GM12878 (cell line): ENCODE measurements around the gene PI16. TPM values are rescaled to one million over a fixed set of nuclear protein-coding genes. Genes with fewer than 3 reads are reported as not detected.

ENCODE experiments used
- ATAC-seq: fragments of 200-7000 bp; cut with Tn5 transposase; 3 replicates; pipeline ENCODE4 v1.9.1; 2020; ENCODE audit warnings: mild to moderate bottlenecking, moderate library complexity
- BruUV-seq: library from RNA; stranded (reverse); fragments of 400-500 nt; replicated peaks from 2 replicates; lab custom pipeline; 2021; lab: Mats Ljungman, UMichigan
- CTCF ChIA-PET: fragments of 300-600 bp; sonication (Branson Sonifier 250); formaldehyde crosslinking; extraction: SDS; loops from one replicate; lab custom pipeline; 2021; ENCODE audit warnings: inconsistent platforms; lab: Yijun Ruan, JAX
- POLR2A ChIA-PET: fragments of 350-600 bp; formaldehyde crosslinking; extraction: SDS; loops from one replicate; lab custom pipeline; 2021; ENCODE audit warnings: inconsistent platforms; lab: Charles Lee
- RAD21 ChIA-PET: fragments of 300-600 bp; sonication (Branson Sonifier 250); formaldehyde crosslinking; loops from one replicate; lab custom pipeline; 2023; ENCODE audit warnings: antibody characterized with exemption; ENCODE audit not compliant: unreplicated experiment; lab: Charles Lee
- SMC1A ChIA-PET: fragments of 300-600 bp; sonication (Branson Sonifier 250); formaldehyde crosslinking; loops from one replicate; lab custom pipeline; 2023; ENCODE audit not compliant: unreplicated experiment, uncharacterized antibody; lab: Charles Lee
- DNase-seq: peaks from one replicate; pipeline ENCODE4 v3.0.0-alpha.2; 2011; ENCODE audit warnings: low read depth, low spot score
- FAIRE-seq: peaks from 3 replicates; lab custom pipeline; 2011; peaks lifted over from hg19 to GRCh38; lab: Jason Lieb, UNC
- H2AFZ ChIP-seq: 2 replicates; pipeline ENCODE4 v1.6.0; 2011; ENCODE audit warnings: low read depth, low read length, control low read depth; ENCODE audit not compliant: control insufficient read depth
- H3K27ac ChIP-seq: 2 replicates; pipeline ENCODE4 v1.5.1; 2011; ENCODE audit warnings: control low read depth; ENCODE audit not compliant: control insufficient read depth, insufficient read depth
- H3K27me3 ChIP-seq, 2 experiments: replicated peaks in 1 of 2; 2 replicates each; pipeline versions ENCODE4 v1.6.0 to v1.6.1; 2011; ENCODE audit warnings: low read length in 1 of 2; ENCODE audit not compliant: control insufficient read depth in 2 of 2, insufficient read depth in 2 of 2
- H3K36me3 ChIP-seq, 2 experiments: 2 replicates each; pipeline ENCODE4 v1.5.1; 2011; ENCODE audit warnings: low read length in 1 of 2; ENCODE audit not compliant: control insufficient read depth in 2 of 2, insufficient read depth in 2 of 2
- H3K4me1 ChIP-seq: 2 replicates; pipeline ENCODE4 v1.6.1; 2011; ENCODE audit warnings: mild to moderate bottlenecking, low read length, moderate library complexity, mixed read lengths; ENCODE audit not compliant: control insufficient read depth, insufficient read depth
- H3K4me2 ChIP-seq: 2 replicates; pipeline ENCODE4 v1.6.0; 2011; ENCODE audit warnings: control low read depth; ENCODE audit not compliant: control insufficient read depth, insufficient read depth
- H3K4me3 ChIP-seq: fragments of 200-600 bp; sonication (generic); 2 replicates; pipeline ENCODE4 v1.5.1; 2016
- H3K79me2 ChIP-seq: 2 replicates; pipeline ENCODE4 v1.6.0; 2011; ENCODE audit warnings: low read length; ENCODE audit not compliant: control insufficient read depth, insufficient read depth
- H3K9ac ChIP-seq: 2 replicates; pipeline ENCODE4 v1.8.0; 2011; ENCODE audit warnings: low read length, control low read depth, mixed read lengths; ENCODE audit not compliant: control insufficient read depth, insufficient read depth
- H3K9me3 ChIP-seq: replicated peaks from 3 replicates; pipeline ENCODE4 v1.5.1; 2011; ENCODE audit warnings: mild to moderate bottlenecking, low read length; ENCODE audit not compliant: control insufficient read depth, insufficient read depth
- H4K20me1 ChIP-seq: 2 replicates; pipeline ENCODE4 v1.6.0; 2011; ENCODE audit not compliant: control insufficient read depth, insufficient read depth
- IRF5 ChIP-seq: fragments of 450-650 bp; IDR thresholded peaks from 2 replicates; pipeline ENCODE4 v1.6.1; 2017; ENCODE audit warnings: borderline replicate concordance
- MEF2A ChIP-seq: IDR thresholded peaks from 2 replicates; pipeline ENCODE4 v1.6.1; 2011; ENCODE audit warnings: low read depth, mild to moderate bottlenecking, low read length, moderate library complexity; ENCODE audit not compliant: insufficient read depth
- NR2F1 ChIP-seq: fragments of 450-650 bp; conservative IDR thresholded peaks from 2 replicates; pipeline ENCODE4 v1.6.1; 2017; ENCODE audit warnings: mild to moderate bottlenecking
- NRF1 ChIP-seq: conservative IDR thresholded peaks from 2 replicates; pipeline ENCODE4 v1.6.1; 2011; ENCODE audit warnings: mild to moderate bottlenecking, low read depth, low read length, improper control_type of control experiment
- PAX8 ChIP-seq: fragments of 450-650 bp; IDR thresholded peaks from 2 replicates; pipeline ENCODE4 v1.6.1; 2017; ENCODE audit warnings: mild to moderate bottlenecking, moderate library complexity
- PRDM15 ChIP-seq: fragments of 450-650 bp; formaldehyde crosslinking; IDR thresholded peaks from 2 replicates; pipeline ENCODE4 v1.4.0; 2020; ENCODE audit warnings: mild to moderate bottlenecking, moderate library complexity
- RELA ChIP-seq: fragments of 450-650 bp; IDR thresholded peaks from 2 replicates; pipeline ENCODE4 v1.8.0; 2014; ENCODE audit warnings: borderline replicate concordance; ENCODE audit not compliant: partially characterized antibody
- SUZ12 ChIP-seq: fragments of 200-600 bp; sonication (generic); IDR thresholded peaks from one replicate; pipeline ENCODE4 v1.6.1; 2018; ENCODE audit warnings: antibody characterized with exemption, mild to moderate bottlenecking; ENCODE audit not compliant: unreplicated experiment
- TARDBP ChIP-seq: IDR thresholded peaks from 2 replicates; pipeline ENCODE4 v1.6.1; 2016; ENCODE audit warnings: borderline replicate concordance
- ZBED1 ChIP-seq: IDR thresholded peaks from 2 replicates; pipeline ENCODE4 v1.6.1; 2016; ENCODE audit warnings: borderline replicate concordance
- ZBTB11 ChIP-seq: fragments of 450-650 bp; formaldehyde crosslinking; IDR thresholded peaks from 2 replicates; pipeline ENCODE4 v1.5.0; 2022; ENCODE audit warnings: mild to moderate bottlenecking, missing genetic modification characterization
- ZNF207 ChIP-seq: fragments of 450-650 bp; IDR thresholded peaks from 2 replicates; pipeline ENCODE4 v1.6.1; 2014; ENCODE audit warnings: antibody characterized with exemption, mild to moderate bottlenecking, borderline replicate concordance
- ZNF217 ChIP-seq: fragments of 450-650 bp; IDR thresholded peaks from 2 replicates; pipeline ENCODE4 v1.6.1; 2017; ENCODE audit warnings: antibody characterized with exemption, mild to moderate bottlenecking
- WGBS: methylation state at CpG from one replicate; pipeline ENCODE4 v1.1.6; 2016; ENCODE audit warnings: low lambda C conversion rate; ENCODE audit not compliant: insufficient replicate concordance, insufficient coverage; ENCODE audit errors: missing lambda C conversion rate; 5-methylcytosine and 5-hydroxymethylcytosine counted together
- in situ Hi-C: fragments of 300-500 bp; cut with MboI; formaldehyde crosslinking; loops from 9 replicates; pipeline ENCODE4 v1.14.3; 2018; ENCODE audit warnings: mixed read lengths
- intact Hi-C: fragments of 100-400 bp; cut with micrococcal nuclease; formaldehyde crosslinking; loops from one replicate; pipeline ENCODE4 v1.14.2; 2022; ENCODE audit not compliant: unreplicated experiment
- polyA plus RNA-seq, 11 experiments: library from polyadenylated mRNA; depleted of rRNA in 4 of 11; unstranded in 6 of 11; stranded (reverse) in 5 of 11; fragments of >200 nt; fragmentation: Nextera tagmentation in 4 of 11; fragmentation: Illumina TruSeq in 1 of 11; extraction: Ambion mirVana in 4 of 11; extraction: Trizol in 1 of 11; gene quantifications; 1 replicate in 1 of 11; 2 replicates in 10 of 11; pipeline versions ENCODE4 v1.2.1 to v1.2.3, GENCODE V29; 2011 to 2016; ENCODE audit warnings: inconsistent platforms in 2 of 11, missing spikeins in 2 of 11, low read depth in 1 of 11
- total RNA-seq, 4 experiments: library from RNA; depleted of rRNA in 3 of 4; stranded (reverse); fragments of >200 nt in 3 of 4; fragmentation: Illumina TruSeq in 1 of 4; extraction: Trizol in 1 of 4; gene quantifications; 2 replicates each; pipeline versions ENCODE4 v1.2.1 to v1.2.3, GENCODE V29; 2013 to 2021

PI16 gene
- total and polyA plus RNA-seq, 10 of the 15 experiments (the other 5 are each of a cell fraction or from before 2014, with no cell fraction given): 0.08 to 0.12 TPM; not detected in 8

GRCh38 chr6:36999751-37000125 lies 45.2 kb downstream of the PI16 start:
- BruUV-seq: no TSS peak
- WGBS: 39% methylated on average over 4 of the region's 4 CpGs
- no peak overlapping the region for H3K4me3 ChIP-seq
- DNase-seq: no peak
- POLR2A ChIA-PET: interaction anchor here (0.6 to 1.0 kb wide), 2 partner anchors 8 to 9 kb away, joined by 4 to 5 read pairs; no protein-coding TSS in a partner anchor
- no peak overlapping the region for H3K27ac ChIP-seq
- no peak overlapping the region for H3K9ac ChIP-seq
- FAIRE-seq: no peak
- no peak for ATAC-seq
- TF ChIP-seq NR2F1 (no peak), PAX8 (no peak), ZNF207 (no peak), IRF5 (no peak), PRDM15 (CRISPR knock-in tag) (no peak), SUZ12 (no peak), NRF1 (no peak), ZNF217 (no peak), RELA (no peak), ZBTB11 (no peak), ZBED1 (no peak), TARDBP (no peak), MEF2A (no peak)
- TF ChIP-seq, all 136 proteins: peak for 0
- in situ Hi-C loops (no loop called here), intact Hi-C loops (no loop called here)
- no peaks in the 10 kb centered on the region for H4K20me1 ChIP-seq
- H3K4me1 ChIP-seq: peaks cover 10% of the 10 kb centered on the region
- H3K27me3 ChIP-seq: no peaks in the 10 kb centered on the region
- CTCF ChIA-PET: no interaction called here
- H3K79me2 ChIP-seq: no peaks in the 10 kb centered on the region
- no peaks in the 10 kb centered on the region for H3K9me3 ChIP-seq
- RAD21 ChIA-PET: no interaction called here
- no peak overlapping the region for H3K4me2 ChIP-seq
- H2AFZ ChIP-seq: no peak overlapping the region
- H3K36me3 ChIP-seq: no peaks in the 10 kb centered on the region
- SMC1A ChIA-PET: interaction anchor here (0.7 kb wide), 1 partner anchor 14 kb away, joined by 3 read pairs; the partner anchor contains the start of gene MTCH1
